Caco-2 (cell line): Measurements from ENCODE around the gene ETNK1. TPM values are rescaled to one million over a fixed set of nuclear protein-coding genes. Genes with fewer than 3 reads are reported as not detected.
"Not testable (repeated sequence)": the region's sequence is repeated elsewhere in the genome, so short reads cannot be mapped to it uniquely, and the experiment has no call there.

ENCODE experiments used
- BruUV-seq: library from RNA; stranded (reverse); fragments of 400-500 nt; replicated peaks from 2 replicates; lab custom pipeline; 2021; lab: Mats Ljungman, UMichigan
- CTCF ChIA-PET: fragments of 300-600 bp; sonication (Branson Sonifier 250); formaldehyde crosslinking; loops from one replicate; lab custom pipeline; 2022; ENCODE audit warnings: antibody characterized with exemption; lab: Charles Lee
- POLR2A ChIA-PET: fragments of 300-600 bp; sonication (Branson Sonifier 250); formaldehyde crosslinking; loops from one replicate; lab custom pipeline; 2022; ENCODE audit warnings: antibody characterized with exemption; lab: Charles Lee
- DNase-seq, 2 experiments: peaks; one replicate each; pipeline versions ENCODE4 v3.0.0 to v3.0.0-alpha.2; 2020 to 2022
- H3K27me3 ChIP-seq: replicated peaks from 2 replicates; pipeline ENCODE4 v1.6.0; 2011; ENCODE audit warnings: low read length; ENCODE audit not compliant: control insufficient read depth, insufficient read depth
- H3K36me3 ChIP-seq: 2 replicates; pipeline ENCODE4 v1.5.1; 2011; ENCODE audit warnings: low read length; ENCODE audit not compliant: control insufficient read depth, insufficient read depth
- H3K4me1 ChIP-seq: fragments of 250-450 bp; sonication (Bioruptor Pico); 2 replicates; pipeline ENCODE4 v1.5.1; 2020; ENCODE audit warnings: mild to moderate bottlenecking
- H3K4me3 ChIP-seq: 2 replicates; pipeline ENCODE4 v1.5.1; 2011; ENCODE audit warnings: low read depth, mild to moderate bottlenecking, control low read depth, low read length
- H3K9me3 ChIP-seq: fragments of 250-450 bp; sonication (Bioruptor Pico); 2 replicates; pipeline ENCODE4 v1.5.1; 2020; ENCODE audit warnings: mild to moderate bottlenecking, moderate library complexity
- H3K27ac Mint-ChIP-seq: one replicate; pipeline ENCODE4 v1.8.0; 2022; ENCODE audit warnings: mixed read lengths; ENCODE audit not compliant: unreplicated experiment
- H3K27me3 Mint-ChIP-seq: one replicate; pipeline ENCODE4 v1.8.0; 2022; ENCODE audit warnings: mixed read lengths; ENCODE audit not compliant: insufficient read depth, unreplicated experiment
- H3K36me3 Mint-ChIP-seq: one replicate; pipeline ENCODE4 v1.8.0; 2022; ENCODE audit warnings: mild to moderate bottlenecking, mixed read lengths; ENCODE audit not compliant: insufficient read depth, unreplicated experiment
- H3K4me1 Mint-ChIP-seq: one replicate; pipeline ENCODE4 v1.8.0; 2022; ENCODE audit warnings: low read depth, mixed read lengths; ENCODE audit not compliant: unreplicated experiment
- H3K4me3 Mint-ChIP-seq: one replicate; pipeline ENCODE4 v1.8.0; 2022; ENCODE audit warnings: mild to moderate bottlenecking, moderate library complexity, mixed read lengths; ENCODE audit not compliant: unreplicated experiment
- H3K9me3 Mint-ChIP-seq: one replicate; pipeline ENCODE4 v1.8.0; 2022; ENCODE audit warnings: mixed read lengths; ENCODE audit not compliant: unreplicated experiment
- intact Hi-C: fragments of 100-400 bp; cut with micrococcal nuclease; formaldehyde crosslinking; loops from one replicate; pipeline ENCODE4 v1.10.0; 2022; ENCODE audit not compliant: unreplicated experiment
- total RNA-seq: library from RNA; stranded (reverse); gene quantifications from 2 replicates; pipeline ENCODE4 v1.2.3, GENCODE V29; 2022
- TF ChIP-seq, protein P1 (sequence below), 2 experiments: fragments of 200-600 bp in 1 of 2; IDR thresholded peaks; 1 replicate in 1 of 2; 2 replicates in 1 of 2; pipeline versions ENCODE4 v1.5.1 to v1.8.0; 2011 to 2022; ENCODE audit warnings: antibody characterized with exemption in 1 of 2, control low read depth in 1 of 2, inconsistent platforms in 1 of 2, low read depth in 1 of 2, low read length in 1 of 2, mild to moderate bottlenecking in 1 of 2, moderate library complexity in 1 of 2; ENCODE audit not compliant: insufficient read depth in 1 of 2, severe bottlenecking in 1 of 2, unreplicated experiment in 1 of 2

ETNK1 gene
- total RNA-seq, 1 experiment from 2014 or later = 78.7 TPM

DNA sequence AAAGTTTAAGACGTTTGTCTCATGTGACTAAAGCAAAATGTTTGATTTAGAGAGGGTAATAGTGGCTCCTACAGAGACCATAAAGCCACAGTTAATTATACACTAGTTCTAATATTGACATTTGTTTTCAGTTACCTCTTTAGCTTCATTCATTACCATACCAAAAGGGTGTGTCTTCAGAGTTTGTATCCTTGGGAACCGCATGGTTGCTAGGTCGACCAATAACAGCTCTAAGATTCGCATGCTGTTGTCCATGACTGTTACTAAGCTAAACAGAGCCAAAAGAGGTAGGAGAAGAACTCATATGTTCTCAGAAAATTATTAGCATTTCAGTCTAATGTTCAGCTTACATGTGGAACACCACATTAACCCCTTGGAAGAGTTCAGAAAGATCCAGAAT, 36.2 kb upstream of the ETNK1 start:
- no peaks in the 10 kb centered on the region for H3K27me3 Mint-ChIP-seq
- POLR2A ChIA-PET = interaction anchor here (0.6 to 1.5 kb wide), 3 partner anchors 19 to 150 kb away, joined by 4 to 10 read pairs (median 6); partner anchors contain the start of gene ETNK1
- no peak overlapping the region for H3K4me3 ChIP-seq
- H3K4me3 Mint-ChIP-seq = no peak overlapping the region
- H3K36me3 ChIP-seq = no peaks in the 10 kb centered on the region
- H3K27ac Mint-ChIP-seq = no peak overlapping the region
- BruUV-seq = no TSS peak
- DNase-seq = peak in 1 of 2 experiments; percentile 47
- H3K4me1 ChIP-seq = no peaks in the 10 kb centered on the region
- no peaks in the 10 kb centered on the region for H3K27me3 ChIP-seq
- intact Hi-C loops = loop anchor here (1.0 kb wide), 1 partner anchor 35 kb away; no protein-coding TSS in a partner anchor
- TF ChIP-seq, protein P1, sequence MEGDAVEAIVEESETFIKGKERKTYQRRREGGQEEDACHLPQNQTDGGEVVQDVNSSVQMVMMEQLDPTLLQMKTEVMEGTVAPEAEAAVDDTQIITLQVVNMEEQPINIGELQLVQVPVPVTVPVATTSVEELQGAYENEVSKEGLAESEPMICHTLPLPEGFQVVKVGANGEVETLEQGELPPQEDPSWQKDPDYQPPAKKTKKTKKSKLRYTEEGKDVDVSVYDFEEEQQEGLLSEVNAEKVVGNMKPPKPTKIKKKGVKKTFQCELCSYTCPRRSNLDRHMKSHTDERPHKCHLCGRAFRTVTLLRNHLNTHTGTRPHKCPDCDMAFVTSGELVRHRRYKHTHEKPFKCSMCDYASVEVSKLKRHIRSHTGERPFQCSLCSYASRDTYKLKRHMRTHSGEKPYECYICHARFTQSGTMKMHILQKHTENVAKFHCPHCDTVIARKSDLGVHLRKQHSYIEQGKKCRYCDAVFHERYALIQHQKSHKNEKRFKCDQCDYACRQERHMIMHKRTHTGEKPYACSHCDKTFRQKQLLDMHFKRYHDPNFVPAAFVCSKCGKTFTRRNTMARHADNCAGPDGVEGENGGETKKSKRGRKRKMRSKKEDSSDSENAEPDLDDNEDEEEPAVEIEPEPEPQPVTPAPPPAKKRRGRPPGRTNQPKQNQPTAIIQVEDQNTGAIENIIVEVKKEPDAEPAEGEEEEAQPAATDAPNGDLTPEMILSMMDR (IDR thresholded peaks at IDR 0.05; ENCODE audit: insufficient read depth in 1 of 2, low read depth in 1 of 2, low read length in 1 of 2, severe bottlenecking in 1 of 2, unreplicated experiment in 1 of 2) = no peak
- CTCF ChIA-PET = no interaction called here
- H3K36me3 Mint-ChIP-seq = no peaks in the 10 kb centered on the region
- H3K9me3 Mint-ChIP-seq = no peaks in the 10 kb centered on the region
- H3K9me3 ChIP-seq = no peaks in the 10 kb centered on the region
- H3K4me1 Mint-ChIP-seq = peaks cover 3% of the 10 kb centered on the region

DNA sequence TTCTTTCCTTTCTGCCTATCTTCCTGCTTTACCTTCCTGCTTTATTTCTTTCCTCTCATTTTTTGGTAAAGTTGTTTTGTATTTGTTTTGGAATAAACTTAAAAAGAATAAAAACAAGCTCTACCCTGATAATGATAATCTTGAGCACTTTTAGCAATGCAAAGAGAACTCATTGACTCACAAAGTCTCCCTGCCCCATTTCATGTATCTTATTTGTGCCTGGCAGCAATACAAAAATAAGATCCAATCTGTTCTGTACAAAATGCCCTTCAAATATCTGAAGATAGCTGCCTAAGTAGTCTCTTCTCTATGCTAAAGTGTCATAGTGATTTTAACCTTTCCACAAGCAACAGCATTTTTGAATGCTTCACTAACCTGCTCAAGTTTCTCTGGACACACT, 31.1 kb upstream of the ETNK1 start:
- TF ChIP-seq, protein P1 (IDR thresholded peaks at IDR 0.05; ENCODE audit: insufficient read depth in 1 of 2, low read depth in 1 of 2, low read length in 1 of 2, severe bottlenecking in 1 of 2, unreplicated experiment in 1 of 2) = no peak
- Histone ChIP-seq H3K4me3 (no peak overlapping the region), H3K9me3 (no peaks in the 10 kb centered on the region), H3K36me3 (no peaks in the 10 kb centered on the region), H3K27me3 (no peaks in the 10 kb centered on the region), H3K4me1 (peaks cover 8% of the 10 kb centered on the region; the same call in 1 of the 2 replicates)
- ChIA-PET CTCF (no interaction called here), POLR2A (no interaction called here)
- Mint-ChIP-seq H3K9me3 (no peaks in the 10 kb centered on the region), H3K4me1 (peaks cover 5% of the 10 kb centered on the region), H3K27me3 (no peaks in the 10 kb centered on the region), H3K27ac (no peak overlapping the region), H3K4me3 (no peak overlapping the region), H3K36me3 (no peaks in the 10 kb centered on the region)
- no peak for DNase-seq
- intact Hi-C loops = no loop called here
- no TSS peak for BruUV-seq

DNA sequence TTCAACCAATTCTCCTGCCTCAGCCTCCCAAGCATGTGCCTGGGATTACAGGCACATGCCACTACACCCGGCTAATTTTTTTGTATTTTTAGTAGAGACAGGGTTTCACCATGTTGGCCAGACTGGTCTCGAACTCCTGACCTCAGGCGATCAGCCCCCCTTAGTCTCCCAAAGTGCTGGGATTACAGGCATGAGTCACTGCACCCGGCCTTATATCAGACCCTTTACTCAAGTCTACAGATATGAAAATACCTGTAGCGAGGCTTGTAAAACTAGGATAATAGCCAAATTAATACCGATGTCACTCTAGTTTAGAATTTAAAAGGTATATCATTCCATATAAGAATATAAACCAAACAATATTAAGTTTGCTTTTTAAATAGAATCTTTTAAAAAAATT, 27.4 kb upstream of the ETNK1 start:
- POLR2A ChIA-PET, H3K4me1 Mint-ChIP-seq, H3K4me3 ChIP-seq, H3K27ac Mint-ChIP-seq, BruUV-seq, H3K36me3 ChIP-seq, H3K9me3 Mint-ChIP-seq, DNase-seq, H3K9me3 ChIP-seq, H3K36me3 Mint-ChIP-seq, H3K27me3 ChIP-seq, CTCF ChIA-PET, H3K4me1 ChIP-seq, H3K4me3 Mint-ChIP-seq, H3K27me3 Mint-ChIP-seq: not testable (repeated sequence)
- intact Hi-C loops = loop anchor here (2.0 kb wide), 1 partner anchor 15 kb away; no protein-coding TSS in a partner anchor
